Lung (tissue), 12 donors: Measurements from ENCODE around the gene TNS3. TPM values are rescaled to one million over a fixed set of nuclear protein-coding genes. Genes with fewer than 3 reads are reported as not detected.

Experiments
- ATAC-seq: fragments of 200-7000 bp; cut with Tn5 transposase; one replicate; pipeline ENCODE4 v1.9.1; 2020; ENCODE audit warnings: moderate number of reproducible peaks; ENCODE audit not compliant: insufficient read depth, low FRiP score
- DNase-seq, 3 donors: peaks; one replicate each; pipeline ENCODE4 v3.0.0-alpha.2; 2013 to 2017
- H3K27ac ChIP-seq, 2 donors: one replicate each; pipeline ENCODE4 v1.5.1; 2013; ENCODE audit warnings: mild to moderate bottlenecking in 2 of 2, moderate library complexity in 2 of 2, control low read depth in 1 of 2, inconsistent platforms in 1 of 2, low read depth in 1 of 2, low read length in 1 of 2
- H3K27me3 ChIP-seq, 3 donors: one replicate each; pipeline ENCODE4 v1.5.1; 2013; ENCODE audit warnings: low read length in 2 of 3; ENCODE audit not compliant: control insufficient read depth in 3 of 3, insufficient read depth in 3 of 3
- H3K36me3 ChIP-seq, 4 donors: one replicate each; pipeline ENCODE4 v1.5.1; 2013; ENCODE audit warnings: low read length in 4 of 4, mild to moderate bottlenecking in 1 of 4, moderate library complexity in 1 of 4; ENCODE audit not compliant: control insufficient read depth in 4 of 4, insufficient read depth in 4 of 4
- H3K4me1 ChIP-seq, 5 donors: one replicate each; pipeline ENCODE4 v1.5.1; 2013; ENCODE audit warnings: low read length in 5 of 5, mild to moderate bottlenecking in 2 of 5, moderate library complexity in 1 of 5; ENCODE audit not compliant: control insufficient read depth in 5 of 5, insufficient read depth in 5 of 5
- H3K4me3 ChIP-seq: one replicate; pipeline ENCODE4 v1.5.1; 2013; ENCODE audit warnings: mild to moderate bottlenecking, control low read depth, moderate library complexity
- H3K9ac ChIP-seq, 2 donors: one replicate each; pipeline ENCODE4 v1.5.1; 2013; ENCODE audit warnings: low read length in 2 of 2, control low read depth in 1 of 2; ENCODE audit not compliant: insufficient read depth in 1 of 2
- H3K9me3 ChIP-seq, 4 donors: one replicate each; pipeline ENCODE4 v1.5.1; 2013; ENCODE audit warnings: low read length in 3 of 4, mild to moderate bottlenecking in 1 of 4, moderate library complexity in 1 of 4; ENCODE audit not compliant: control insufficient read depth in 4 of 4, insufficient read depth in 3 of 4
- CTCF ChIP-seq: IDR thresholded peaks from 2 replicates; pipeline ENCODE4 v1.5.1; 2012; ENCODE audit warnings: mild to moderate bottlenecking; ENCODE audit errors: control extremely low read depth, extremely low read depth
- WGBS, 2 donors: extraction: QIAGEN DNeasy Blood & Tissue Kit; methylation state at CpG; one replicate each; pipeline ENCODE4 v1.1.7; 2013; 5-methylcytosine and 5-hydroxymethylcytosine counted together
- polyA plus RNA-seq, 2 donors: library from polyadenylated mRNA; stranded (reverse); fragments of 200-250 nt; gene quantifications; one replicate each; pipeline ENCODE4 v1.2.1, GENCODE V29; 2013
- total RNA-seq, 2 donors: library from RNA; depleted of rRNA in 1 of 2; stranded (reverse); fragments of >200 nt in 1 of 2; gene quantifications; one replicate each; pipeline ENCODE4 v1.2.1, GENCODE V29; 2014 to 2021
- donor health status: control.
- donor health status: control.
- donor health status: Bipolar disorder and iron deficiency.
- donor health status: healthy.
- donor health status: DM: yes; HTN: yes; CAD: no.

TNS3 gene
- total and polyA plus RNA-seq, 4 donors, result 23.8 to 140 (median 85.7) TPM

- DNase-seq, result peak in 1 of 3 donors; percentile 9
- Histone ChIP-seq H3K4me1 (peaks cover 13 to 36% (median 18%) of the 10 kb centered on the region in 5 donors), H3K9ac (no peak overlapping the region), H3K4me3 (no peak overlapping the region), H3K36me3 (no peaks in the 10 kb centered on the region), H3K27me3 (no peaks in the 10 kb centered on the region), H3K9me3 (no peaks in the 10 kb centered on the region), H3K27ac (no peak overlapping the region)
- no peak for ATAC-seq
- WGBS, 2 donors, result 94% methylated on average over 14 of the region's 14 CpGs
- TF ChIP-seq CTCF, result no peak
Measured at GRCh38 chr7:47456210-47456955, 125.5 kb downstream of the TNS3 start.

GRCh38 chr7:47455872-47456185 lies 126.1 kb downstream of the TNS3 start:
- H3K4me1 ChIP-seq, result peaks cover 13 to 31% (median 15%) of the 10 kb centered on the region in 5 donors
- H3K27me3 ChIP-seq, result no peaks in the 10 kb centered on the region
- H3K36me3 ChIP-seq, result no peaks in the 10 kb centered on the region
- ATAC-seq (no peak), DNase-seq (no peak)
- no peak overlapping the region for H3K4me3 ChIP-seq
- 94% methylated on average over 5 of the region's 5 CpGs for WGBS, 2 donors
- H3K9ac ChIP-seq, result no peak overlapping the region
- H3K27ac ChIP-seq, result no peak overlapping the region
- no peaks in the 10 kb centered on the region for H3K9me3 ChIP-seq
- TF ChIP-seq CTCF, result no peak

GRCh38 chr7:47454974-47455871 lies 126.7 kb downstream of the TNS3 start:
- no peak for TF ChIP-seq CTCF
- H3K27me3 ChIP-seq, result no peaks in the 10 kb centered on the region
- no peak overlapping the region for H3K4me3 ChIP-seq
- DNase-seq (no peak), ATAC-seq (no peak)
- H3K4me1 ChIP-seq, result peaks cover 9 to 27% (median 13%) of the 10 kb centered on the region in 5 donors
- peak overlapping the region in 1 of 2 donors; percentile 92 for H3K27ac ChIP-seq
- WGBS, 2 donors, result 96% methylated on average over 7 of the region's 7 CpGs
- H3K9me3 ChIP-seq, result no peaks in the 10 kb centered on the region
- no peak overlapping the region for H3K9ac ChIP-seq
- no peaks in the 10 kb centered on the region for H3K36me3 ChIP-seq
